ENCODE data around the gene B3GALT6. TPM values are rescaled to one million over a fixed set of nuclear protein-coding genes. Genes with fewer than 3 reads are reported as not detected.
A peak's percentile ranks its signal among the peaks of the same experiment; 100 is the strongest.

B3GALT6 gene
- total RNA-seq, 1 donor from 2014 or later, result 30.2 TPM

DNA sequence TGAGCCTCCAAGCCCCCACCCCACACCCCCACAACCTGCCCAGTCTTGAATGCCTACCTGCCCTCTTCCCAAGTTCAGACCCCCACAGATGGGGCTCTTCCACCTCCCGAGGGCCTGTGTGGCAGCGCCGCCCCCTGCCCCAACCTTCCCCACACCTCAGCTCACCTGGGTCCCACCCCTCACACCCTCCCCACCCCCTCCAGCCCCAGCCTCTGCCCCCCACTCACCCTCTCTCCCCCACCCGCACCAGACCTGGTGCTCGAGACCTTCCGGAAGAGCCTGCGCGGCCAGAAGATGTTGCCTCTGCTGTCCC, 34.9 kb upstream of the B3GALT6 start:
- Mint-ChIP-seq H3K4me1 (ENCODE audit: unreplicated experiment) (no peaks in the 10 kb centered on the region), H3K9me3 (peaks cover 8% of the 10 kb centered on the region), H3K4me3 (no peak overlapping the region), H3K36me3 (no peaks in the 10 kb centered on the region), H3K27me3 (no peaks in the 10 kb centered on the region), H3K27ac (no peak overlapping the region)
- DNase-seq (ENCODE audit: extremely low spot score, unreplicated experiment), result no peak
- TF ChIP-seq, protein P1, sequence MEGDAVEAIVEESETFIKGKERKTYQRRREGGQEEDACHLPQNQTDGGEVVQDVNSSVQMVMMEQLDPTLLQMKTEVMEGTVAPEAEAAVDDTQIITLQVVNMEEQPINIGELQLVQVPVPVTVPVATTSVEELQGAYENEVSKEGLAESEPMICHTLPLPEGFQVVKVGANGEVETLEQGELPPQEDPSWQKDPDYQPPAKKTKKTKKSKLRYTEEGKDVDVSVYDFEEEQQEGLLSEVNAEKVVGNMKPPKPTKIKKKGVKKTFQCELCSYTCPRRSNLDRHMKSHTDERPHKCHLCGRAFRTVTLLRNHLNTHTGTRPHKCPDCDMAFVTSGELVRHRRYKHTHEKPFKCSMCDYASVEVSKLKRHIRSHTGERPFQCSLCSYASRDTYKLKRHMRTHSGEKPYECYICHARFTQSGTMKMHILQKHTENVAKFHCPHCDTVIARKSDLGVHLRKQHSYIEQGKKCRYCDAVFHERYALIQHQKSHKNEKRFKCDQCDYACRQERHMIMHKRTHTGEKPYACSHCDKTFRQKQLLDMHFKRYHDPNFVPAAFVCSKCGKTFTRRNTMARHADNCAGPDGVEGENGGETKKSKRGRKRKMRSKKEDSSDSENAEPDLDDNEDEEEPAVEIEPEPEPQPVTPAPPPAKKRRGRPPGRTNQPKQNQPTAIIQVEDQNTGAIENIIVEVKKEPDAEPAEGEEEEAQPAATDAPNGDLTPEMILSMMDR (conservative IDR thresholded peaks at IDR 0.05), result no peak

DNA sequence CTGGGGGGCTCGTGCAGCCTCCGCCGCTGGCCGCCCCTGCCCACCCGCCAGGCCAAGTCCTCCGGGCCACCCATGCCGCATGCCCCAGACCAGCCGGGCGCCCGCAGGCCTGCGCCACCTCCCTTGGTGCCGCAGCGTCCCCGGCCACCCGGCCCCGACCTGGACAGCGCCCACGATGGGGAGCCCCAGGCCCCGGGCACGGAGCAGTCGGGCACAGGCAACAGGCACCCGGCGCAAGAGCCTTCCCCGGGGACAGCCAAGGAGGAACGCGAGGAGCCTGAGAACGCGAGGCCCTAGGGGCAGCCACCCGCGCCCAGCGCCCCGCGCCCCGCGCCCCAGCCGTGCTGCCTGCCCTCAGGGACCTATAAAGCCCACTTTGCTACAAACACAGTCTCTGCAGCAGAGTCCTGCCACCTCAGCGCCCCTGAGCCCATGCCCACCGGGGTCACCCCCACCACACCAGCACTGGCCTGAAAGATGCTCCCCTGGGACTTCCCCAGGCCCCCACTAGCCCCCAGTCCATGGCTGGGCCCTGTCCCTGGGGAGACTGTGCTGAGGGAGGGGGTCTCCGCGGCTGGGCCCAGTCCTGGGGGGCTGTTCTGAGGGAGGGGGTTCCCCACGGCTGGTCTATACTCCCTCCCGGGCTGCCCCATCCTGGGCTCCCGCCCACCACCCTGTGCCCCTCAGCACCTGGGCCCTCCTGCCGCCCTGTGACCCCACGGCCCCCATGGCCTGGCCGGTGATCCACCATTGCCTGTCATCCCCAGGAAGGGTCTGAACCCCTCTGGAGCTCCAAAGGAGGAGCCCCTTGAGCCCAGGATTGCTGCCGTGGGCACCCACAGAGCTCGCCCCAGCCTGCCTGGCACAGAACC, 34.2 kb upstream of the B3GALT6 start:
- H3K36me3 Mint-ChIP-seq, result no peaks in the 10 kb centered on the region
- TF ChIP-seq, protein P1 (conservative IDR thresholded peaks at IDR 0.05), result no peak
- DNase-seq (ENCODE audit: extremely low spot score, unreplicated experiment), result no peak

DNA sequence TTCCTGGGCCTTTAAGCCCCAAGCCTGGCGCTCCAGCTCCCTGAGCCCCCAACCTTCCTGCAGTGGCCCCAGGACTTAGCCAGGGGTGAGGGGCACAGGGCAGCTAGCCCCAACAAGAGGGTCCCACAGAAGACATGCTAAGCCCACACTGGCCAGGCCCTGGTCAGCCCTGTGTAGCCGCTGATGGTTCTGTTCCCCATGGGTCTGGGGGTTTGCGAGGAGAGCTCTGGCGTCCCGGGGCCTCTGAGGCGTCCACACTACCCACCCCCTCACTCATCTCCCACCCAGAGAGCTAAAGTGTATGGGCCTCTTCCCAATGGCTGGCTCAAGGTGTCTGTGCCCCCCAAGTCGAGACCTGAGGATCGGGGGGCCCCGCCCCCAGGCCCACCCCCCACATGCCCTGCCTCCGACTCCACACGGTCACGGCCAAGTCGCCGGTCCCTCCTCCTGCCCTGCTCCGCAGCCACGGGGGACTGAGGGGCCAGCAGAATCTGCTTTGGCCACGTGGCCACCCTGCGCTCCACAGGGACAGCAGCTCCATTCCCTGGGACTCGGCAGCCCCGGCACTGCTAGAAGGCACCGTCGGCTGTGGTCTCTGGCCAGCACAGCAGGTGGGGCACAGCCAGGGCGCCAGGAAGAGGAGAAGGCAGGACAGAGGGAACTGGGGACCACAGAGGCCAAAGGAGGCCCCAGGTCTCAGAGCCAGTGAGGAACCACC, 33.5 kb upstream of the B3GALT6 start:
- no peak for DNase-seq (ENCODE audit: extremely low spot score, unreplicated experiment)
- no peak overlapping the region for H3K27ac Mint-ChIP-seq
- H3K4me3 Mint-ChIP-seq, result no peak overlapping the region
- no peaks in the 10 kb centered on the region for H3K27me3 Mint-ChIP-seq
- TF ChIP-seq, protein P1 (conservative IDR thresholded peaks at IDR 0.05), result no peak
- H3K36me3 Mint-ChIP-seq, result no peaks in the 10 kb centered on the region
- H3K9me3 Mint-ChIP-seq, result peaks cover 8% of the 10 kb centered on the region
- H3K4me1 Mint-ChIP-seq (ENCODE audit: unreplicated experiment), result no peaks in the 10 kb centered on the region

More for the DNA sequence above, 34.2 kb upstream of the B3GALT6 start:
- Mint-ChIP-seq H3K27ac (no peak overlapping the region), H3K4me3 (no peak overlapping the region), H3K27me3 (no peaks in the 10 kb centered on the region), H3K4me1 (ENCODE audit: unreplicated experiment) (no peaks in the 10 kb centered on the region), H3K9me3 (peaks cover 8% of the 10 kb centered on the region)

DNA sequence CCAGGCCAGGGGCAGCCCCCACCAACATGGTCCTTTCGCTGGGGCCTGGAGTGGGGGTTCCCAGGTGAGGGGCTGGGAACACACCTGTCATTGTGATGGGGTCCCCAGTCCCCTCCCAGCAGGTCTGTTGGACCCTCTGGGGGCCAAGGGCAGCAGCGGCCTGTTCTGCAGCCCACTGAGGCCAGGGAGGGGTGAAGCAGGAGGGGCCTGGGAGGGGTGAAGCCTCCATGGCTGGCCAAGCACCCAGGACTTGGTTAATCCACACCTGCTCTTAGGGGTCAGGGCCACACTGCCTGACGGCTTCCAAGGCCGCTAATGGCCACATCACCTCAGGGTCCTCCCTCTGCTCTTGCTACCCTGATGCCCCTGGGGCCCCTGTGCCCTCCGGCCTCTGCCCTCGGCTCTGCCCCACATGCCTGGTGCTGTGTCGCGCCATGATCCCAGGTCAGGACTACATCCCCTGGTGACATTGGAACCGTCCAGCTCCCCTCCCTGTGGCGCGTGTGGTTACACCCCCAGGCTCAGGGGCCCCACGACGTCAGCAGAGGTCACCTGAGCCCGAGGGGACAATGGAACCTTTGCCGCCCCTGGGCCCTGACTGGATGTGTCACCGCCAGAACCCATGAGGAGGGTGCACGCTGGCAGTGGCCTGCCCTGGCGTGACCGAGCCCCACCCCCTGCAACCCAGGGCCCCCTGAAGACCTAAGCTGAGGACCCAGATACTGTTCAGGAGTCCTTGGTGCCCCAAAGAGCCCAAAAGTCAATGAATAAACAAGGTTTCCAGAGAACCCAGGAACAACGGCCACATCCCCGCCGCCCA, 32.7 kb upstream of the B3GALT6 start:
- no peak overlapping the region for H3K27ac Mint-ChIP-seq

More for the DNA sequence above, 32.7 kb upstream of the B3GALT6 start:
- TF ChIP-seq, protein P1 (conservative IDR thresholded peaks at IDR 0.05), result no peak
- Mint-ChIP-seq H3K9me3 (peaks cover 5% of the 10 kb centered on the region), H3K36me3 (no peaks in the 10 kb centered on the region), H3K4me1 (ENCODE audit: unreplicated experiment) (no peaks in the 10 kb centered on the region), H3K4me3 (peak overlapping the region; percentile 52), H3K27me3 (no peaks in the 10 kb centered on the region)
- no peak for DNase-seq (ENCODE audit: extremely low spot score, unreplicated experiment)
